HepG2 (cell line): ENCODE data around the gene OR8D1. TPM values are rescaled to one million over a fixed set of nuclear protein-coding genes. Genes with fewer than 3 reads are reported as not detected.

Source experiments
- ATAC-seq: fragments of 200-7000 bp; cut with Tn5 transposase; 3 replicates; pipeline ENCODE4 v1.9.1; 2020; ENCODE audit warnings: mild to moderate bottlenecking, moderate library complexity
- BruUV-seq: library from RNA; stranded (reverse); fragments of 400-500 nt; replicated peaks from 2 replicates; lab custom pipeline; 2021; lab: Mats Ljungman, UMichigan
- CTCF ChIA-PET: fragments of 300-600 bp; formaldehyde crosslinking; extraction: SDS; loops from one replicate; lab custom pipeline; 2021; ENCODE audit warnings: low total read pairs, inconsistent platforms, low intra/inter-chr PET ratio; lab: Yijun Ruan, JAX
- POLR2A ChIA-PET: fragments of 350-600 bp; sonication (Branson Sonifier 250); formaldehyde crosslinking; loops from one replicate; lab custom pipeline; 2020; ENCODE audit warnings: antibody characterized with exemption, inconsistent platforms; lab: Yijun Ruan, JAX
- DNase-seq: peaks from one replicate; pipeline ENCODE4 v3.0.0-alpha.2; 2015; ENCODE audit warnings: low spot score
- FAIRE-seq: peaks from 3 replicates; lab custom pipeline; 2011; peaks lifted over from hg19 to GRCh38; lab: Jason Lieb, UNC
- H2AFZ ChIP-seq: one replicate; pipeline ENCODE4 v1.6.1; 2011; ENCODE audit warnings: low read length, inconsistent platforms
- H3K27ac ChIP-seq: fragments of 300-600 bp; 3 replicates; pipeline ENCODE4 v1.8.0; 2011; ENCODE audit warnings: mixed run types, mild to moderate bottlenecking, mixed read lengths, low read length, inconsistent platforms; ENCODE audit not compliant: insufficient read depth; ENCODE audit errors: extremely low read length
- H3K27me3 ChIP-seq, 2 experiments: fragments of 200-600 bp in 1 of 2; 2 replicates in 1 of 2; 3 replicates in 1 of 2; pipeline versions ENCODE4 v1.6.0 to v1.8.0; 2011; ENCODE audit warnings: low read length in 2 of 2, mild to moderate bottlenecking in 2 of 2, moderate library complexity in 2 of 2, inconsistent platforms in 1 of 2; ENCODE audit not compliant: insufficient read depth in 2 of 2, control insufficient read depth in 1 of 2
- H3K36me3 ChIP-seq, 2 experiments: fragments of 200-600 bp in 1 of 2; replicated peaks in 1 of 2; 2 replicates in 1 of 2; 3 replicates in 1 of 2; pipeline versions ENCODE4 v1.5.1 to v1.8.0; 2011; ENCODE audit warnings: low read length in 2 of 2, inconsistent platforms in 1 of 2; ENCODE audit not compliant: insufficient read depth in 2 of 2, control insufficient read depth in 1 of 2
- H3K4me1 ChIP-seq: 2 replicates; pipeline ENCODE4 v1.5.1; 2012; ENCODE audit warnings: low read length, inconsistent platforms; ENCODE audit not compliant: insufficient read depth
- H3K4me2 ChIP-seq: 2 replicates; pipeline ENCODE4 v1.6.0; 2011; ENCODE audit warnings: low read depth, low read length, inconsistent platforms
- H3K4me3 ChIP-seq, 3 experiments: fragments of 200-600 bp in 1 of 3; sonication (generic), shearing (Covaris generic) in 1 of 3; replicated peaks in 1 of 3; 2 replicates each; pipeline ENCODE4 v1.5.1; 2011 to 2016; ENCODE audit warnings: low read length in 3 of 3, inconsistent platforms in 2 of 3, low read depth in 2 of 3, mild to moderate bottlenecking in 2 of 3, control low read depth in 1 of 3, mixed read lengths in 1 of 3; ENCODE audit not compliant: insufficient read depth in 1 of 3
- H3K79me2 ChIP-seq: one replicate; pipeline ENCODE4 v1.6.1; 2011; ENCODE audit warnings: low read length, inconsistent platforms; ENCODE audit not compliant: insufficient read depth
- H3K9ac ChIP-seq: 2 replicates; pipeline ENCODE4 v1.6.0; 2011; ENCODE audit warnings: mild to moderate bottlenecking, low read depth, low read length, inconsistent platforms; ENCODE audit not compliant: insufficient read depth
- H3K9me3 ChIP-seq: 2 replicates; pipeline ENCODE4 v1.5.1; 2012; ENCODE audit warnings: mild to moderate bottlenecking, low read length
- H4K20me1 ChIP-seq: 2 replicates; pipeline ENCODE4 v1.6.0; 2011; ENCODE audit warnings: inconsistent platforms, mild to moderate bottlenecking, low read length, moderate library complexity; ENCODE audit not compliant: insufficient read depth
- ATF2 ChIP-seq: sonication (generic); formaldehyde crosslinking; IDR thresholded peaks from 2 replicates; pipeline ENCODE4 v1.4.0; 2020; ENCODE audit warnings: missing genetic modification reagents
- ATM ChIP-seq: fragments of 450-650 bp; IDR thresholded peaks from 2 replicates; pipeline ENCODE4 v1.7.1; 2017; ENCODE audit warnings: mild to moderate bottlenecking, borderline replicate concordance
- CEBPG ChIP-seq: IDR thresholded peaks from 2 replicates; pipeline ENCODE4 v1.6.1; 2016
- HOXA5 ChIP-seq: sonication (generic); formaldehyde crosslinking; IDR thresholded peaks from 2 replicates; pipeline ENCODE4 v1.4.0; 2020; ENCODE audit warnings: missing genetic modification reagents
- KLF6 ChIP-seq: IDR thresholded peaks from 2 replicates; pipeline ENCODE4 v1.8.0; 2016; ENCODE audit warnings: missing biosample characterization, missing genetic modification reagents
- NCOA2 ChIP-seq: sonication (generic); formaldehyde crosslinking; IDR thresholded peaks from 2 replicates; pipeline ENCODE4 v1.8.0; 2022; ENCODE audit warnings: inconsistent platforms
- PHF5A ChIP-seq: IDR thresholded peaks from one replicate; pipeline ENCODE4 v1.6.1; 2018; ENCODE audit warnings: low read depth, missing genetic modification reagents; ENCODE audit not compliant: unreplicated experiment
- PRDM4 ChIP-seq: sonication (generic); formaldehyde crosslinking; IDR thresholded peaks from 2 replicates; pipeline ENCODE4 v1.9.0; 2021; ENCODE audit warnings: missing genetic modification reagents, borderline replicate concordance
- RBM22 ChIP-seq: fragments of 200-400 bp; formaldehyde crosslinking; optimal IDR thresholded peaks from 2 replicates; pipeline ENCODE3; 2017; ENCODE audit warnings: mild to moderate bottlenecking, low read length, moderate library complexity
- SNAPC2 ChIP-seq: sonication (generic); formaldehyde crosslinking; IDR thresholded peaks from 2 replicates; pipeline ENCODE4 v1.8.1; 2022; ENCODE audit warnings: mild to moderate bottlenecking, missing genetic modification reagents
- THYN1 ChIP-seq: sonication (generic); formaldehyde crosslinking; IDR thresholded peaks from 2 replicates; pipeline ENCODE4 v1.8.1; 2023; ENCODE audit warnings: low read depth, mild to moderate bottlenecking, moderate library complexity, missing genetic modification reagents, borderline replicate concordance
- TOPORS ChIP-seq: sonication (generic); formaldehyde crosslinking; IDR thresholded peaks from 2 replicates; pipeline ENCODE4 v1.8.0; 2023; ENCODE audit warnings: mild to moderate bottlenecking, missing genetic modification reagents
- ZNF496 ChIP-seq: sonication (generic); formaldehyde crosslinking; IDR thresholded peaks from 2 replicates; pipeline ENCODE4 v1.8.1; 2023; ENCODE audit warnings: mild to moderate bottlenecking, moderate library complexity, missing genetic modification reagents; ENCODE audit not compliant: insufficient replicate concordance
- ZNF761 ChIP-seq: sonication (generic); formaldehyde crosslinking; conservative IDR thresholded peaks from 2 replicates; pipeline ENCODE4 v1.4.0; 2020; ENCODE audit warnings: mild to moderate bottlenecking, missing genetic modification reagents
- WGBS: methylation state at CpG from one replicate; pipeline ENCODE4 v1.1.6; 2017; ENCODE audit warnings: low lambda C conversion rate; 5-methylcytosine and 5-hydroxymethylcytosine counted together
- in situ Hi-C: cut with HindIII; loops from 2 replicates; pipeline ENCODE4 v1.10.0; 2017; ENCODE audit warnings: low pct_unique_long_range_greater_than_20kb; ENCODE audit not compliant: extremely low pct_ligation_motif_present
- intact Hi-C: fragments of 100-400 bp; cut with micrococcal nuclease; formaldehyde crosslinking; loops from one replicate; pipeline ENCODE4 v1.10.0; 2022; ENCODE audit not compliant: unreplicated experiment
- polyA plus RNA-seq, 8 experiments: library from polyadenylated mRNA; depleted of rRNA in 3 of 8; stranded (reverse) in 7 of 8; unstranded in 1 of 8; fragments of >200 nt; fragmentation: Illumina TruSeq in 4 of 8; extraction: Trizol in 4 of 8; gene quantifications; 2 replicates each; pipeline versions ENCODE4 v1.2.1 to v1.2.3, GENCODE V29; 2011 to 2016; ENCODE audit warnings: low read depth in 4 of 8, missing spikeins in 1 of 8, mixed read lengths in 1 of 8; ENCODE audit not compliant: insufficient read depth in 1 of 8
- total RNA-seq, 5 experiments: library from RNA; depleted of rRNA; stranded (reverse); fragments of >200 nt; fragmentation: Illumina TruSeq; extraction: Trizol; gene quantifications; 2 replicates each; pipeline ENCODE4 v1.2.3, GENCODE V29; 2016; ENCODE audit warnings: low read depth in 1 of 5
- TF ChIP-seq, protein P1 (sequence below): sonication (generic); formaldehyde crosslinking; IDR thresholded peaks from 2 replicates; pipeline ENCODE4 v1.5.1; 2020; ENCODE audit warnings: missing genetic modification reagents, mild to moderate bottlenecking, borderline replicate concordance

Gene OR8D1
- total and polyA plus RNA-seq, 2 of the 13 experiments (the other 11 are each of a cell fraction or from before 2014, with no cell fraction given), result not detected

DNA sequence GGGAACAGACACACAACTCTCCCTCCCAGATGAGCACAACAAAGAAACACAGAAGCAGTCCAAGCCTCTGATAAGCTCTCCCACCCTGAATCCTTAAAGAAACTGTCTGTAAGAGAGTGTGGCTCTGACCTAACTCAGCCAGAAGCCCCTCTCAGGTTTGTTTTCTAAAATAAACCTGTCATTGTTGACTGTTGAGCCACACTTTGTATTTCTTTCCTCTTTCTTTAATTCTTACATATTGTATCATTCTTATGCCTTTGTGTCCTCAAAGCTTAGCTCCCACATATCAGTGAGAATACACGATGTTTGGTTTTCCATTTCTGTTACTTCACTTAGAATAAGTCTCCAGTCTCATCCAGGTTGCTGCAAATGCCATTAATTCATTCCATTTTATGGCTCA lies 14.0 kb upstream of the OR8D1 start (continued):
- TF ChIP-seq, protein P1, sequence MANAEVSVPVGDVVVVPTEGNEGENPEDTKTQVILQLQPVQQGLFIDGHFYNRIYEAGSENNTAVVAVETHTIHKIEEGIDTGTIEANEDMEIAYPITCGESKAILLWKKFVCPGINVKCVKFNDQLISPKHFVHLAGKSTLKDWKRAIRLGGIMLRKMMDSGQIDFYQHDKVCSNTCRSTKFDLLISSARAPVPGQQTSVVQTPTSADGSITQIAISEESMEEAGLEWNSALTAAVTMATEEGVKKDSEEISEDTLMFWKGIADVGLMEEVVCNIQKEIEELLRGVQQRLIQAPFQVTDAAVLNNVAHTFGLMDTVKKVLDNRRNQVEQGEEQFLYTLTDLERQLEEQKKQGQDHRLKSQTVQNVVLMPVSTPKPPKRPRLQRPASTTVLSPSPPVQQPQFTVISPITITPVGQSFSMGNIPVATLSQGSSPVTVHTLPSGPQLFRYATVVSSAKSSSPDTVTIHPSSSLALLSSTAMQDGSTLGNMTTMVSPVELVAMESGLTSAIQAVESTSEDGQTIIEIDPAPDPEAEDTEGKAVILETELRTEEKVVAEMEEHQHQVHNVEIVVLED (CRISPR knock-in tag), result no peak
- TF ChIP-seq NCOA2 (no peak), ZNF496 (no peak), ZNF761 (CRISPR knock-in tag) (no peak), RBM22 (no peak)

DNA sequence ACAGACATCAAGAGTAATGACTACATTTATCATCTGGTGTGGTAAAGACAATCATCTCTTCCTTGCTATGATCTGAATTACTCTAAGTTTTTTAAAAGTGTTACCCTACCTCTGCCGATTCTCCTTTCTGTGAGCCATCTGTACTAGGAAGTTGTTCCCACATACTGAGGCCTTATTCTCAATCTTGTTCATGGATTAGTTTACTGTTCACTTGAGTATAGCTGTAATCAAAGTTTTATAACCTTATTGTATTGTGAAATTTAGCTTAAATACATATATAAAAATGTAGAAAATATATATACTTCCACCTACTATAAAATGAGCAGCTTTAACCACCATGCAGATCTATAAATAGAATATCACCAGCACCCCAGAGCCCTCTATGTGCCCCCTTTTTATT lies 8.6 kb upstream of the OR8D1 start:
- intact Hi-C loops, result no loop called here
- POLR2A ChIA-PET, result no interaction called here
- no peaks in the 10 kb centered on the region for H3K36me3 ChIP-seq
- TF ChIP-seq KLF6 (CRISPR knock-in tag) (no peak), PHF5A (CRISPR knock-in tag) (no peak), TOPORS (CRISPR knock-in tag) (no peak), HOXA5 (CRISPR knock-in tag) (no peak), SNAPC2 (CRISPR knock-in tag) (no peak), ATM (no peak), THYN1 (CRISPR knock-in tag) (no peak), CEBPG (CRISPR knock-in tag) (no peak), PRDM4 (CRISPR knock-in tag) (no peak), ATF2 (CRISPR knock-in tag) (no peak)

More for the DNA sequence above, 8.6 kb upstream of the OR8D1 start:
- BruUV-seq, result no TSS peak
- Histone ChIP-seq H3K9me3 (no peaks in the 10 kb centered on the region), H2AFZ (no peak overlapping the region), H3K27ac (no peak overlapping the region), H3K27me3 (no peaks in the 10 kb centered on the region), H3K4me1 (no peaks in the 10 kb centered on the region), H3K79me2 (no peaks in the 10 kb centered on the region), H3K9ac (no peak overlapping the region), H3K4me3 (no peak overlapping the region), H4K20me1 (no peaks in the 10 kb centered on the region), H3K4me2 (no peak overlapping the region)
- in situ Hi-C loops, result no loop called here
- no peak for ATAC-seq
- no peak for FAIRE-seq
- CTCF ChIA-PET, result no interaction called here
- WGBS, result 43% methylated on average over 1 of the region's 1 CpG
- no peak for DNase-seq
